ENCODE measurements around the gene LAMA3. TPM values are rescaled to one million over a fixed set of nuclear protein-coding genes. Genes with fewer than 3 reads are reported as not detected.

LAMA3 gene
- total and polyA plus RNA-seq, 2 donors (not counting 3 experiments of a cell fraction or from before 2014, with no cell fraction given), result 2.6 to 12.3 TPM

DNA sequence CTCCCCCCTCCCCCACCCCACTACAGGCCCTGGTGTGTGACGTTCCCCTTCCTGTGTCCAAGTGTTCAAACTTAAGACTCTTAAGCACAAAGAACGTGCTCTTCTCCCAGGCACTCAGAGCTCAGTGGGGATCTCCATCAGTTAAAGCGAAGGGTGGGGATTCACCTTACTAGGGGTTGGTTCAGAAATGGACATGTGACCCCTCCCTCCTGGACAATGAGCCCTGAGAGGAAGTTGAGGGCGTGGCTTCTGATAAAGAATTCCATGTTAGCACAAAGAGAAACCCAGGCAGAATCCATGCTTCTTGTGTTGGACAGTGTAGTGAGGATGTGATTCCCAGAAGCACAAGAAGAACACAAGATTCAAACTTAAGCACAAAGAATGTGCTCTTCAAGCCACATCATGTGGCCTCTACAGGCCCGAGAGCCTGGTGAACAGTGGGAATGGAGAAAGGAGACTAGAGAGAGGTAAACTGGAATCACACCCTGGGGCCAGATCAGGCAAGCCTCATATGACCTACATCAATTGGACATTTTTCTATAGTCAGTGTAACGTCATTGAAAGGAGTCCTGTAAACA, 247.2 kb downstream of the LAMA3 start:
- FAIRE-seq (no peak), DNase-seq (ENCODE audit: low read depth, low spot score) (no peak)
- H4K20me1 ChIP-seq (replicated peaks; ENCODE audit: control insufficient read depth, extremely low read depth, insufficient read depth, low read length), result no peaks in the 10 kb centered on the region
- no TSS peak for BruUV-seq (replicated peaks)
- ChIA-PET CTCF (no interaction called here), POLR2A (no interaction called here)
- H3K9ac ChIP-seq (replicated peaks; ENCODE audit: extremely low read depth, insufficient read depth, low read length), result no peak overlapping the region
- H3K79me2 ChIP-seq (ENCODE audit: control insufficient read depth, insufficient read depth, low read length), result no peaks in the 10 kb centered on the region
- H3K27ac ChIP-seq (ENCODE audit: insufficient read depth, low read depth, low read length), result no peak overlapping the region
- no peaks in the 10 kb centered on the region for H3K9me3 ChIP-seq (replicated peaks; ENCODE audit: control insufficient read depth, insufficient read depth, low read length)
- H3K36me3 ChIP-seq (ENCODE audit: control insufficient read depth in 2 of 2, extremely low read depth in 1 of 2, insufficient read depth in 2 of 2, low read length in 2 of 2), result no peaks in the 10 kb centered on the region
- H3K27me3 ChIP-seq (ENCODE audit: control insufficient read depth in 2 of 2, insufficient read depth in 2 of 2, low read length in 2 of 2), result no peaks in the 10 kb centered on the region
- no peak overlapping the region for H3K4me3 ChIP-seq (replicated peaks in 1 of 3; ENCODE audit: insufficient read depth in 1 of 3, low read depth in 1 of 3, low read length in 3 of 3)
- dilution Hi-C loops (cut with MboI; ENCODE audit: extremely low pct_ligation_motif_present, low sequenced_read_pairs), result no loop called here
- H3K9me1 ChIP-seq (replicated peaks; ENCODE audit: control insufficient read depth, extremely low read depth, insufficient read depth, low read length), result no peaks in the 10 kb centered on the region
- no peaks in the 10 kb centered on the region for H3K4me1 ChIP-seq (ENCODE audit: control insufficient read depth, extremely low read depth, insufficient read depth, low read length)
- intact Hi-C loops (cut with micrococcal nuclease), result no loop called here
- no peak overlapping the region for H2AFZ ChIP-seq (ENCODE audit: low read depth, low read length)
- H3K4me2 ChIP-seq (ENCODE audit: insufficient read depth, low read length), result no peak overlapping the region
- TF ChIP-seq, protein P1, sequence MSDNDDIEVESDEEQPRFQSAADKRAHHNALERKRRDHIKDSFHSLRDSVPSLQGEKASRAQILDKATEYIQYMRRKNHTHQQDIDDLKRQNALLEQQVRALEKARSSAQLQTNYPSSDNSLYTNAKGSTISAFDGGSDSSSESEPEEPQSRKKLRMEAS (IDR thresholded peaks at IDR 0.05; ENCODE audit: insufficient read depth, insufficient read length), result no peak
- TF ChIP-seq, protein P2, sequence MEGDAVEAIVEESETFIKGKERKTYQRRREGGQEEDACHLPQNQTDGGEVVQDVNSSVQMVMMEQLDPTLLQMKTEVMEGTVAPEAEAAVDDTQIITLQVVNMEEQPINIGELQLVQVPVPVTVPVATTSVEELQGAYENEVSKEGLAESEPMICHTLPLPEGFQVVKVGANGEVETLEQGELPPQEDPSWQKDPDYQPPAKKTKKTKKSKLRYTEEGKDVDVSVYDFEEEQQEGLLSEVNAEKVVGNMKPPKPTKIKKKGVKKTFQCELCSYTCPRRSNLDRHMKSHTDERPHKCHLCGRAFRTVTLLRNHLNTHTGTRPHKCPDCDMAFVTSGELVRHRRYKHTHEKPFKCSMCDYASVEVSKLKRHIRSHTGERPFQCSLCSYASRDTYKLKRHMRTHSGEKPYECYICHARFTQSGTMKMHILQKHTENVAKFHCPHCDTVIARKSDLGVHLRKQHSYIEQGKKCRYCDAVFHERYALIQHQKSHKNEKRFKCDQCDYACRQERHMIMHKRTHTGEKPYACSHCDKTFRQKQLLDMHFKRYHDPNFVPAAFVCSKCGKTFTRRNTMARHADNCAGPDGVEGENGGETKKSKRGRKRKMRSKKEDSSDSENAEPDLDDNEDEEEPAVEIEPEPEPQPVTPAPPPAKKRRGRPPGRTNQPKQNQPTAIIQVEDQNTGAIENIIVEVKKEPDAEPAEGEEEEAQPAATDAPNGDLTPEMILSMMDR (IDR thresholded peaks at IDR 0.05; ENCODE audit: extremely low read depth in 1 of 2, insufficient read depth in 1 of 2, low read depth in 1 of 2, low read length in 2 of 2), result no peak
- TF ChIP-seq MYC (IDR thresholded peaks at IDR 0.05; ENCODE audit: low read depth, low read length) (no peak), FOS (IDR thresholded peaks at IDR 0.05; ENCODE audit: borderline replicate concordance, insufficient read depth, low read length) (no peak), GATA2 (IDR thresholded peaks at IDR 0.05; ENCODE audit: insufficient read depth, insufficient read length, low read depth, low read length) (no peak), POLR2AphosphoS5 (IDR thresholded peaks at IDR 0.05; ENCODE audit: insufficient read depth, low read depth, low read length) (no peak), POLR2A (IDR thresholded peaks at IDR 0.05; ENCODE audit: low read depth, low read length) (no peak), JUN (IDR thresholded peaks at IDR 0.05; ENCODE audit: borderline replicate concordance, insufficient read depth, insufficient read length, low read depth) (no peak), EZH2 (IDR thresholded peaks at IDR 0.05; ENCODE audit: borderline replicate concordance, low read depth, low read length, severe bottlenecking) (no peak)

Data from endothelial cell of umbilical vein (primary cell).